Measurements from ENCODE around the gene HAT1.

The HAT1 gene

DNA sequence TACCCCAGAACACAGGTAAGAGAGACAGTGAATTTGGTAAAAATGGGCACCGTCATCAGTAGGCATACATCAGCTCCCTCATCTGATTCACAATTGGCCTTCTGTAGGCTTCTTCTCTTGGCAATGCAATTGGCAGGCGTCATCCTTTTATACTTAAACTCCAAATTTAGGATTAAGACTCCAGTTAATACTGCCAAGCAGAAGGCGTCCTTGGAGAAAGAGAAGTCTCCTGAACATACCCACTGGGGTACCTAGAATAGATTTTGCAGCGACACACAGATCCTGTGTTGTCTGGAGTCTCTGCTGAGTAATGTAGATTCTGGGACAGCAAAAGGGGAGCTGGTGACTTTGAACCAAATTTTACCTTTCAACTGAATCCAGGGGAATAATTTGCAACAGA is 76.9 kb downstream of the HAT1 start:
- Histone ChIP-seq H3K36me3 (no peaks in the 10 kb centered on the region), H3K27ac (no peak overlapping the region), H3K4me3 (ENCODE audit: low read depth, low read length) (peak overlapping the region; percentile 48), H3K27me3 (ENCODE audit: insufficient read depth, low read depth, severe bottlenecking) (no peaks in the 10 kb centered on the region), H3K9me3 (ENCODE audit: severe bottlenecking) (no peaks in the 10 kb centered on the region)
- DNase-seq, result no peak
- TF ChIP-seq, protein P1, sequence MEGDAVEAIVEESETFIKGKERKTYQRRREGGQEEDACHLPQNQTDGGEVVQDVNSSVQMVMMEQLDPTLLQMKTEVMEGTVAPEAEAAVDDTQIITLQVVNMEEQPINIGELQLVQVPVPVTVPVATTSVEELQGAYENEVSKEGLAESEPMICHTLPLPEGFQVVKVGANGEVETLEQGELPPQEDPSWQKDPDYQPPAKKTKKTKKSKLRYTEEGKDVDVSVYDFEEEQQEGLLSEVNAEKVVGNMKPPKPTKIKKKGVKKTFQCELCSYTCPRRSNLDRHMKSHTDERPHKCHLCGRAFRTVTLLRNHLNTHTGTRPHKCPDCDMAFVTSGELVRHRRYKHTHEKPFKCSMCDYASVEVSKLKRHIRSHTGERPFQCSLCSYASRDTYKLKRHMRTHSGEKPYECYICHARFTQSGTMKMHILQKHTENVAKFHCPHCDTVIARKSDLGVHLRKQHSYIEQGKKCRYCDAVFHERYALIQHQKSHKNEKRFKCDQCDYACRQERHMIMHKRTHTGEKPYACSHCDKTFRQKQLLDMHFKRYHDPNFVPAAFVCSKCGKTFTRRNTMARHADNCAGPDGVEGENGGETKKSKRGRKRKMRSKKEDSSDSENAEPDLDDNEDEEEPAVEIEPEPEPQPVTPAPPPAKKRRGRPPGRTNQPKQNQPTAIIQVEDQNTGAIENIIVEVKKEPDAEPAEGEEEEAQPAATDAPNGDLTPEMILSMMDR (IDR thresholded peaks at IDR 0.05; ENCODE audit: low read depth, low read length), result no peak

GRCh38 chr2:171999604-172000469 is 77.6 kb downstream of the HAT1 start, which contains the start of gene METAP1D:
Gene METAP1D (plus strand): TSS chr2:171999953. CDS start chr2:171999970, 17 bp downstream.
- peak; percentile 94 for DNase-seq
- TF ChIP-seq, protein P1 (IDR thresholded peaks at IDR 0.05; ENCODE audit: low read depth, low read length), result no peak
- Histone ChIP-seq H3K36me3 (no peaks in the 10 kb centered on the region), H3K9me3 (ENCODE audit: severe bottlenecking) (no peaks in the 10 kb centered on the region), H3K4me3 (ENCODE audit: low read depth, low read length) (peak within 1 kb of the TSS; percentile 54), H3K27ac (peak within 1 kb of the TSS; percentile 78), H3K27me3 (ENCODE audit: insufficient read depth, low read depth, severe bottlenecking) (no peaks in the 10 kb centered on the region)

- Histone ChIP-seq H3K36me3 (no peaks in the 10 kb centered on the region), H3K27me3 (ENCODE audit: insufficient read depth, low read depth, severe bottlenecking) (no peaks in the 10 kb centered on the region), H3K27ac (peak overlapping the region; percentile 78; the same call in 1 of the 2 replicates), H3K9me3 (ENCODE audit: severe bottlenecking) (no peaks in the 10 kb centered on the region), H3K4me3 (ENCODE audit: low read depth, low read length) (peak overlapping the region; percentile 54; the same call in 1 of the 2 replicates)
- no peak for DNase-seq
- TF ChIP-seq, protein P1 (IDR thresholded peaks at IDR 0.05; ENCODE audit: low read depth, low read length), result no peak
These were observed 78.6 kb downstream of the HAT1 start for GRCh38 chr2:172000696-172001361.

GRCh38 chr2:172007372-172007771 is 85.1 kb downstream of the HAT1 start:
- TF ChIP-seq, protein P1 (IDR thresholded peaks at IDR 0.05; ENCODE audit: low read depth, low read length), result no peak
- Histone ChIP-seq H3K27me3 (ENCODE audit: insufficient read depth, low read depth, severe bottlenecking) (no peaks in the 10 kb centered on the region), H3K9me3 (ENCODE audit: severe bottlenecking) (no peaks in the 10 kb centered on the region), H3K36me3 (no peaks in the 10 kb centered on the region), H3K27ac (no peak overlapping the region), H3K4me3 (ENCODE audit: low read depth, low read length) (no peak overlapping the region)
- no peak for DNase-seq

DNA sequence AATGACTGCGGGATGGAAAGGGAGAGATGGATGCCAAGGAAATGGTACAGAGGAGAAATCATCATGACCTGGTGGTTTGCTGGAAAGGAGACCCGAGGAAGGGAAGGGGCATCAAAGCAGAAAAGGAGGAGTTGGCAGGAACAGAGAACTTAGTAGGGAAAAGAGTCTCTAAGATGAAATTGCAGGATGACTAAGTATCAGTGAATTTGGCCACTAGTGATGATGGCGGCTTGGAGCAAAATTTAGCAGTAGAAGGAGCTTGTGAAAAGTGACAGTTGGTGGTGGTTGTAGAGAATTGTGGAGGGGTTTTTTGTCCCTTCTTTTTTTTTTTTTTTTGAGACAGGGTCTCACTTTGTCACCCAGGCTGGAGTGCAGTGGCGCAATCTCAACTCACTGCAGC is 87.6 kb downstream of the HAT1 start:
- H3K9me3 ChIP-seq (ENCODE audit: severe bottlenecking), result no peaks in the 10 kb centered on the region
- no peaks in the 10 kb centered on the region for H3K27me3 ChIP-seq (ENCODE audit: insufficient read depth, low read depth, severe bottlenecking)
- no peak overlapping the region for H3K27ac ChIP-seq
- DNase-seq, result no peak
- TF ChIP-seq, protein P1 (IDR thresholded peaks at IDR 0.05; ENCODE audit: low read depth, low read length), result no peak
- no peaks in the 10 kb centered on the region for H3K36me3 ChIP-seq
- no peak overlapping the region for H3K4me3 ChIP-seq (ENCODE audit: low read depth, low read length)

Data from WERI-Rb-1 (cell line).